ENCODE measurements around the gene CAT. TPM values are rescaled to one million over a fixed set of nuclear protein-coding genes. Genes with fewer than 3 reads are reported as not detected.
A peak's percentile ranks its signal among the peaks of the same experiment; 100 is the strongest.

The CAT gene
- total RNA-seq, 1 donor from 2014 or later = 31.1 TPM

- DNase-seq (ENCODE audit: low spot score) = no peak
- Mint-ChIP-seq H3K9me3 (ENCODE audit: low read depth) (no peaks in the 10 kb centered on the region), H3K27ac (ENCODE audit: unreplicated experiment) (no peak overlapping the region), H3K4me3 (ENCODE audit: unreplicated experiment) (no peak overlapping the region), H3K27me3 (ENCODE audit: low read depth) (peaks cover 3% of the 10 kb centered on the region), H3K36me3 (ENCODE audit: low read depth) (no peaks in the 10 kb centered on the region), H3K4me1 (ENCODE audit: low read depth) (no peaks in the 10 kb centered on the region)
- no peak for TF ChIP-seq CTCF (IDR thresholded peaks at IDR 0.05)
Observed at GRCh38 chr11:34488855-34489557, 50.3 kb downstream of the CAT start.

GRCh38 chr11:34490304-34490703 lies 51.6 kb downstream of the CAT start:
- Mint-ChIP-seq H3K9me3 (ENCODE audit: low read depth) (no peaks in the 10 kb centered on the region), H3K27me3 (ENCODE audit: low read depth) (peaks cover 7% of the 10 kb centered on the region), H3K36me3 (ENCODE audit: low read depth) (no peaks in the 10 kb centered on the region), H3K4me1 (ENCODE audit: low read depth) (no peaks in the 10 kb centered on the region), H3K4me3 (ENCODE audit: unreplicated experiment) (no peak overlapping the region), H3K27ac (ENCODE audit: unreplicated experiment) (no peak overlapping the region)
- DNase-seq (ENCODE audit: low spot score) = no peak
- TF ChIP-seq CTCF (IDR thresholded peaks at IDR 0.05) = no peak

GRCh38 chr11:34492806-34493414 lies 54.2 kb downstream of the CAT start:
- Mint-ChIP-seq H3K27ac (ENCODE audit: unreplicated experiment) (no peak overlapping the region), H3K36me3 (ENCODE audit: low read depth) (no peaks in the 10 kb centered on the region), H3K4me1 (ENCODE audit: low read depth) (no peaks in the 10 kb centered on the region), H3K9me3 (ENCODE audit: low read depth) (no peaks in the 10 kb centered on the region), H3K27me3 (ENCODE audit: low read depth) (peaks cover 6% of the 10 kb centered on the region), H3K4me3 (ENCODE audit: unreplicated experiment) (no peak overlapping the region)
- no peak for DNase-seq (ENCODE audit: low spot score)
- peak; percentile 91 for TF ChIP-seq CTCF (IDR thresholded peaks at IDR 0.05)

- Mint-ChIP-seq H3K9me3 (ENCODE audit: low read depth) (no peaks in the 10 kb centered on the region), H3K36me3 (ENCODE audit: low read depth) (no peaks in the 10 kb centered on the region), H3K27me3 (ENCODE audit: low read depth) (peaks cover 6% of the 10 kb centered on the region), H3K4me1 (ENCODE audit: low read depth) (no peaks in the 10 kb centered on the region), H3K4me3 (ENCODE audit: unreplicated experiment) (no peak overlapping the region), H3K27ac (ENCODE audit: unreplicated experiment) (no peak overlapping the region)
- no peak for TF ChIP-seq CTCF (IDR thresholded peaks at IDR 0.05)
- DNase-seq (ENCODE audit: low spot score) = no peak
Observed at GRCh38 chr11:34493468-34493867, 54.7 kb downstream of the CAT start.

- no peaks in the 10 kb centered on the region for H3K36me3 Mint-ChIP-seq (ENCODE audit: low read depth)
- no peaks in the 10 kb centered on the region for H3K9me3 Mint-ChIP-seq (ENCODE audit: low read depth)
- no peak for DNase-seq (ENCODE audit: low spot score)
- no peak overlapping the region for H3K27ac Mint-ChIP-seq (ENCODE audit: unreplicated experiment)
- no peaks in the 10 kb centered on the region for H3K4me1 Mint-ChIP-seq (ENCODE audit: low read depth)
- H3K4me3 Mint-ChIP-seq (ENCODE audit: unreplicated experiment) = no peak overlapping the region
- peaks cover 6% of the 10 kb centered on the region for H3K27me3 Mint-ChIP-seq (ENCODE audit: low read depth)
- TF ChIP-seq CTCF (IDR thresholded peaks at IDR 0.05) = no peak
Observed at GRCh38 chr11:34493926-34494595, 55.3 kb downstream of the CAT start.

Measured in chondrocyte (in vitro differentiated cells).